ENCODE measurements around the gene IGIP. TPM values are rescaled to one million over a fixed set of nuclear protein-coding genes. Genes with fewer than 3 reads are reported as not detected.

IGIP gene
- polyA plus RNA-seq, 1 of the 3 experiments (the other 2 are of a cell fraction): 0.72 TPM

DNA sequence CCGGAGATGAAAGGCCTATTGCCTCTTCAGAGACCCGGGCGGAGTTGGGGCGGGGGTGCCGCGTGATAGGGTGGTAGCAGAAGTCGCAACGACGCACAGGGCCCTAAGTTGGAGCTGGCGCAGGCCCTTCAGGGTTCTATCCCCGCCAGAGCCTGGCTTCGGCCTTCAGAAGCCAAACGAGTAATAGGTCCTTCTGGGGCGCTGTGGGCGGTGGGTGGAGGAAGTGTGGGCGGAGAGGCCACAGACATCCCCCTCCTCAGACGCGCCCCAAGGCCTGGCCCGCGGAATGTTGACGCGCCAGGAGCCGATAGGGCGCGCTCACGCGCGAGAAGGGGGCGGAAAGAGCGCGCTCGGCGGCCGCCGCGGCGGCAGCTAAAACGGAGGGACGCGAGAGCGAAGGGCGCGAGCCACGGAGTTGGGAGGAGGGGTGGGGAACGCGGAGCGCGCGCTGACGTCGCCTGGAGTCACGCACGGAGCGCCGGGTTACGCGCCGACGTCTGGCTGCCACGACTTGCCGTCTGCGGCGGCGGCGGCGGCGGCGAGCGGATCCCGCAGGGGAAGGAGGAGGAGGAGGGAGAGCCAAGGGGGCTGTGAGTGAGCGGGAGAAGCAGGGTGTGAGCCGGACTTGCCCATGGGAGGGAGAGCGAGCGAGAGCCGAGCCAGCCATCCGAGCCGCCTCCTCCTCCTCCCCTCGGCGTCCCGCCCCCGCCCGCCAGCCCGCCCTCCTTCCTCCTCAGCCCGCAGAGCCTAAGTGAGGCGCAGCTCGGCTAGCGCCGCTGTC, 18.2 kb upstream of the IGIP start (continued):
- TF ChIP-seq USF2 (IDR thresholded peaks at IDR 0.05; ENCODE audit: borderline replicate concordance, low read depth, low read length) (no peak), SMC3 (IDR thresholded peaks at IDR 0.05; ENCODE audit: low read depth, low read length) (no peak), MXI1 (IDR thresholded peaks at IDR 0.05; ENCODE audit: low read depth, low read length) (peak; percentile 40; the same call in 1 of the 2 replicates), RFX5 (IDR thresholded peaks at IDR 0.05; ENCODE audit: low read length) (no peak), FOXM1 (IDR thresholded peaks at IDR 0.05; ENCODE audit: low read depth) (no peak), MAX (IDR thresholded peaks at IDR 0.05; ENCODE audit: low read depth) (no peak; the same call in 1 of the 2 replicates), MEF2A (IDR thresholded peaks at IDR 0.05; ENCODE audit: borderline replicate concordance, low read depth) (no peak), CTCF (IDR thresholded peaks at IDR 0.05) (peak; percentile 35; the same call in 1 of the 2 replicates)

DNA sequence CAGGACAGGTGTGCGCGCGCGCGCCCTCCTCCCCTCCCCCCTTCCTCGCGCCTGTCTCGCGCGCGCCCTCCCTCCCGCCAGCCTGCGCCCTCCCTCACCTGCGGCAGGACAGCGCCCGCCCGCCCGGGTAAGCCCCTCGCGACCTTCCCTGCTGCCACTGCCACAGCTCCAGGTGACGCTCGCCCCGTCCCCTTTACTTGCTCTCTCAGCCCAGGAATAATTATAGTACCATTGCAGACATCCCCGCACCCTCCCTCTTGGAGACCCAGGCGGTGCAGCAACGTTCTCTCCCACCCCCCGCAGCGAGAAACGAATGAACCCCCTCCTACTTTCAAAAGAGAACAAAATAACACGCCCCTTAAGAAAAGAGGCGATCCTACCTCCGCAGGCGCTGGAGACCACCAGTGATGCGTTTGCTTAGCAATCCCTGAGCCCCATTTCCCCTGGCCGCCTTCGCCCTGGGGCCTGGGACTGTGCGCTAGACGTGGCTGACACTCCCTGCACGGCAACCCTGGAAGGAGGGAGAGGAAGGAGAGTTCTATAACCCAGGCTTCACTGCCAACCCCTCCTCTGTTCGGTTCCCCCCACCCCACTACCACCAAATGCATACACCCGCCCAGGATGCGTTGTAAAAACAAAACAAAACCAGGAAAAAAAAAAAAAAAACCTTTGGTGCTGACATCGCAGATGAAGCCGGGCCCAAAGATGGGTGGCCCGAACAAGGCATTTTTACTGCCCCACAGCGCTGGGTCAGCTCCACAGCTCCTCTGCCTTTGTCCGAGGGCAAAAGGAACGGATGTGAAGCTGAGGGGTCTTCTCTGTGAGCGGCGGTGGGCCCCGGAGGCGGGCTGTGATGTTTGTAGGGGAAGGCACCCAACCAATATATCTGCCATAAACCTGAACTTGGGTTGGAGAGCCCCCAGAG, 17.4 kb upstream of the IGIP start:
- Histone ChIP-seq H2AFZ (ENCODE audit: low read depth) (peak overlapping the region; percentile 33; the same call in 1 of the 2 replicates), H3K27ac (ENCODE audit: low read depth in 2 of 2, low read length in 1 of 2) (peak overlapping the region; percentile 77 to 94), H3K4me3 (ENCODE audit: low read depth in 2 of 2, low read length in 1 of 2) (peak overlapping the region; percentile 78 to 79), H3K9ac (peak overlapping the region; percentile 73), H3K79me2 (ENCODE audit: insufficient read depth) (peaks cover 51% of the 10 kb centered on the region), H3K9me2 (no peaks in the 10 kb centered on the region), H4K20me1 (ENCODE audit: insufficient read depth) (peaks cover 7% of the 10 kb centered on the region), H3F3A (replicated peaks; ENCODE audit: insufficient read depth) (peaks cover 40% of the 10 kb centered on the region), H3K4me1 (ENCODE audit: control insufficient read depth in 1 of 2, insufficient read depth in 2 of 2, low read depth in 1 of 2, low read length in 1 of 2) (peaks cover 7 to 29% of the 10 kb centered on the region in 2 experiments; a peak in 3 of 4 replicates), H3K9me3 (no peaks in the 10 kb centered on the region), H3K4me2 (peak overlapping the region; percentile 97), H3K36me3 (replicated peaks in 1 of 2; ENCODE audit: control insufficient read depth in 1 of 2, insufficient read depth in 2 of 2, low read length in 1 of 2) (no peaks in the 10 kb centered on the region), H3K27me3 (ENCODE audit: insufficient read depth) (no peaks in the 10 kb centered on the region)
- TF ChIP-seq TCF12 (IDR thresholded peaks at IDR 0.05) (no peak), POLR2AphosphoS5 (IDR thresholded peaks at IDR 0.05; ENCODE audit: low read depth, low read length) (no peak), RXRA (IDR thresholded peaks at IDR 0.05; ENCODE audit: borderline replicate concordance, low read depth) (no peak), MXI1 (IDR thresholded peaks at IDR 0.05; ENCODE audit: low read depth, low read length) (0 out of 2 replicates have a peak, but pooled peaks have one; percentile 1)
- ChIA-PET POLR2A (interaction anchor here (0.9 to 1.0 kb wide), 2 partner anchors 10 to 66 kb away, joined by 4 read pairs; partner anchors contain the start of gene CYSTM1), CTCF (interaction anchor here (0.7 to 2.7 kb wide), 12 partner anchors 13 to 265 kb away, joined by 3 to 13 read pairs (median 4); no protein-coding TSS in a partner anchor)
- DNase-seq: peak; percentile 58
- WGBS (ENCODE audit: low lambda C conversion rate): 5% methylated on average over 37 of the region's 52 CpGs
